ENCODE measurements around the gene LRRFIP1.

The LRRFIP1 gene

GRCh38 chr2:237616373-237616733 lies 11.0 kb upstream of the LRRFIP1 start:
- Histone ChIP-seq H3K27me3 (ENCODE audit: low read depth, low read length) (no peaks in the 10 kb centered on the region), H3K4me3 (ENCODE audit: low read length) (no peak overlapping the region), H3K4me2 (ENCODE audit: low read length) (no peak overlapping the region), H4K20me1 (ENCODE audit: insufficient read depth, low read length) (no peaks in the 10 kb centered on the region), H3K4me1 (ENCODE audit: low read length) (no peaks in the 10 kb centered on the region), H3K79me2 (ENCODE audit: low read length) (no peaks in the 10 kb centered on the region), H3K27ac (ENCODE audit: low read length) (no peak overlapping the region), H3K9me3 (ENCODE audit: insufficient read depth, low read length) (no peaks in the 10 kb centered on the region), H3K36me3 (replicated peaks; ENCODE audit: low read depth, low read length) (no peaks in the 10 kb centered on the region), H3K9ac (ENCODE audit: low read length) (no peak overlapping the region), H2AFZ (ENCODE audit: low read depth, low read length) (no peak overlapping the region)
- TF ChIP-seq CTCF (IDR thresholded peaks at IDR 0.05; ENCODE audit: low read depth, low read length) (no peak), EZH2phosphoT487 (IDR thresholded peaks at IDR 0.05; ENCODE audit: low read depth) (no peak)

GRCh38 chr2:237616734-237617586 lies 10.4 kb upstream of the LRRFIP1 start:
- H4K20me1 ChIP-seq (ENCODE audit: insufficient read depth, low read length): no peaks in the 10 kb centered on the region
- H3K36me3 ChIP-seq (replicated peaks; ENCODE audit: low read depth, low read length): no peaks in the 10 kb centered on the region
- no peak for TF ChIP-seq EZH2phosphoT487 (IDR thresholded peaks at IDR 0.05; ENCODE audit: low read depth)
- no peak for TF ChIP-seq CTCF (IDR thresholded peaks at IDR 0.05; ENCODE audit: low read depth, low read length)
- no peak overlapping the region for H3K9ac ChIP-seq (ENCODE audit: low read length)
- H3K27ac ChIP-seq (ENCODE audit: low read length): no peak overlapping the region
- H3K79me2 ChIP-seq (ENCODE audit: low read length): no peaks in the 10 kb centered on the region
- no peaks in the 10 kb centered on the region for H3K9me3 ChIP-seq (ENCODE audit: insufficient read depth, low read length)
- H3K4me3 ChIP-seq (ENCODE audit: low read length): no peak overlapping the region
- H3K4me1 ChIP-seq (ENCODE audit: low read length): no peaks in the 10 kb centered on the region
- no peak overlapping the region for H3K4me2 ChIP-seq (ENCODE audit: low read length)
- no peak overlapping the region for H2AFZ ChIP-seq (ENCODE audit: low read depth, low read length)
- H3K27me3 ChIP-seq (ENCODE audit: low read depth, low read length): no peaks in the 10 kb centered on the region

- no peak overlapping the region for H3K27ac ChIP-seq (ENCODE audit: low read length)
- H4K20me1 ChIP-seq (ENCODE audit: insufficient read depth, low read length): no peaks in the 10 kb centered on the region
- peaks cover 4% of the 10 kb centered on the region; the same call in 1 of the 2 replicates for H3K27me3 ChIP-seq (ENCODE audit: low read depth, low read length)
- H3K9me3 ChIP-seq (ENCODE audit: insufficient read depth, low read length): no peaks in the 10 kb centered on the region
- no peaks in the 10 kb centered on the region for H3K79me2 ChIP-seq (ENCODE audit: low read length)
- TF ChIP-seq EZH2phosphoT487 (IDR thresholded peaks at IDR 0.05; ENCODE audit: low read depth): no peak
- TF ChIP-seq CTCF (IDR thresholded peaks at IDR 0.05; ENCODE audit: low read depth, low read length): no peak
- H3K4me2 ChIP-seq (ENCODE audit: low read length): no peak overlapping the region
- H3K4me1 ChIP-seq (ENCODE audit: low read length): no peaks in the 10 kb centered on the region
- no peak overlapping the region for H3K9ac ChIP-seq (ENCODE audit: low read length)
- no peaks in the 10 kb centered on the region for H3K36me3 ChIP-seq (replicated peaks; ENCODE audit: low read depth, low read length)
- H2AFZ ChIP-seq (ENCODE audit: low read depth, low read length): no peak overlapping the region
- H3K4me3 ChIP-seq (ENCODE audit: low read length): no peak overlapping the region
These were observed 9.8 kb upstream of the LRRFIP1 start for GRCh38 chr2:237617587-237617982.

GRCh38 chr2:237618449-237618848 lies 8.9 kb upstream of the LRRFIP1 start:
- no peak overlapping the region for H3K4me3 ChIP-seq (ENCODE audit: low read length)
- H3K9me3 ChIP-seq (ENCODE audit: insufficient read depth, low read length): no peaks in the 10 kb centered on the region
- no peaks in the 10 kb centered on the region for H4K20me1 ChIP-seq (ENCODE audit: insufficient read depth, low read length)
- H3K4me1 ChIP-seq (ENCODE audit: low read length): no peaks in the 10 kb centered on the region
- no peak overlapping the region for H3K9ac ChIP-seq (ENCODE audit: low read length)
- peaks cover 4% of the 10 kb centered on the region; the same call in 1 of the 2 replicates for H3K27me3 ChIP-seq (ENCODE audit: low read depth, low read length)
- H3K4me2 ChIP-seq (ENCODE audit: low read length): no peak overlapping the region
- no peaks in the 10 kb centered on the region for H3K36me3 ChIP-seq (replicated peaks; ENCODE audit: low read depth, low read length)
- no peaks in the 10 kb centered on the region for H3K79me2 ChIP-seq (ENCODE audit: low read length)
- no peak overlapping the region for H2AFZ ChIP-seq (ENCODE audit: low read depth, low read length)
- TF ChIP-seq CTCF (IDR thresholded peaks at IDR 0.05; ENCODE audit: low read depth, low read length) (no peak), EZH2phosphoT487 (IDR thresholded peaks at IDR 0.05; ENCODE audit: low read depth) (no peak)
- H3K27ac ChIP-seq (ENCODE audit: low read length): no peak overlapping the region
